ENCODE data around the gene PTGER2.
A peak's percentile ranks its signal among the peaks of the same experiment; 100 is the strongest.

PTGER2 gene

GRCh38 chr14:52342849-52343596 lies 28.9 kb downstream of the PTGER2 start:
- peak; percentile 2 for DNase-seq

GRCh38 chr14:52346778-52347177 lies 32.7 kb downstream of the PTGER2 start:
- no peak for DNase-seq

- DNase-seq = no peak
Observed at GRCh38 chr14:52348279-52348678, 34.2 kb downstream of the PTGER2 start.

- DNase-seq = no peak
Observed at GRCh38 chr14:52348776-52349175, 34.7 kb downstream of the PTGER2 start.

- no peak for DNase-seq
Observed at GRCh38 chr14:52349731-52350130, 35.6 kb downstream of the PTGER2 start.

DNA sequence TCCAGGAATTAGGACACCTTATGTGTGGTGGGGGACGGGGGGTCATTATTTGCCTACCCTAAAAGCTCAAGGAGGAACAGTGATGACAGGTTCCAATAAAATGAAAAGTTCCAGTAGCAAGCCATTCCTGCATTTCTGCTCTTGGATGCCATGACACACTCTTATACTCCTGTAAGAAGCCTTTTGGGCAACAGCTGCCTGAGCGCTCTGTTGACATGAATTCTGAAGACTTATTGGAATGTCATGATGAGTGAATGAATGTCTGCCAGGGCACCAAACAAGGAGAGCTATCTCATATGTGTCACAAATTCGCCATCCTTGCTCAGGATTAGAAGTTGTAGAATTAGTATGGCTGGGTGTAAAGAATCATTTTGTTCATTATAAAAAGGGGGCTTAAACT lies 36.3 kb downstream of the PTGER2 start:
- DNase-seq = no peak

GRCh38 chr14:52351233-52352060 lies 37.3 kb downstream of the PTGER2 start:
- DNase-seq = no peak

GRCh38 chr14:52352061-52352491 lies 38.0 kb downstream of the PTGER2 start:
- no peak for DNase-seq

GRCh38 chr14:52352569-52352968 lies 38.5 kb downstream of the PTGER2 start:
- peak; percentile 5 for DNase-seq

GRCh38 chr14:52354242-52354641 lies 40.1 kb downstream of the PTGER2 start:
- no peak for DNase-seq

GRCh38 chr14:52355016-52355431 lies 40.9 kb downstream of the PTGER2 start:
- peak; percentile 35 for DNase-seq

DNA sequence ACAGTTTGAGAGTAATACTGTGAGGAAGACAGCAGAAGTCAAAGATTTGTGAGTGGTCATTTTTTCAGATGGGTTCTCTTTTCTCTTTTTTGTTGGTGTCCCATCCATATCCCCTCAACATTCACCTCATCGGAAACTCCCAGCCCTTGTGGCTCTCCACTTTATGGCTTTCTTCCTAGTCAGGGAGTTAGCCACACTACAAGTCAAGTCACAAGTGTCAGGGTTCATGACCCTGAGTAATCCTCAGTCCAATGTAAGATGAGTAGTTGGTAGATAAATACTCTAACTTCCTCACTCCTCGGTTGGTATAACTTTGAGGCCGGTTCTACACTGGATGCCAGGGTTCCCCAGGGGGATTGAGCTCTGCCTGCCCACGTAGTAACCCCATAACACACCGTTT lies 41.4 kb downstream of the PTGER2 start:
- DNase-seq = peak; percentile 32

GRCh38 chr14:52356025-52356424 lies 41.9 kb downstream of the PTGER2 start:
- peak; percentile 90 for DNase-seq

GRCh38 chr14:52360831-52361230 lies 46.7 kb downstream of the PTGER2 start:
- DNase-seq = peak; percentile 13

DNA sequence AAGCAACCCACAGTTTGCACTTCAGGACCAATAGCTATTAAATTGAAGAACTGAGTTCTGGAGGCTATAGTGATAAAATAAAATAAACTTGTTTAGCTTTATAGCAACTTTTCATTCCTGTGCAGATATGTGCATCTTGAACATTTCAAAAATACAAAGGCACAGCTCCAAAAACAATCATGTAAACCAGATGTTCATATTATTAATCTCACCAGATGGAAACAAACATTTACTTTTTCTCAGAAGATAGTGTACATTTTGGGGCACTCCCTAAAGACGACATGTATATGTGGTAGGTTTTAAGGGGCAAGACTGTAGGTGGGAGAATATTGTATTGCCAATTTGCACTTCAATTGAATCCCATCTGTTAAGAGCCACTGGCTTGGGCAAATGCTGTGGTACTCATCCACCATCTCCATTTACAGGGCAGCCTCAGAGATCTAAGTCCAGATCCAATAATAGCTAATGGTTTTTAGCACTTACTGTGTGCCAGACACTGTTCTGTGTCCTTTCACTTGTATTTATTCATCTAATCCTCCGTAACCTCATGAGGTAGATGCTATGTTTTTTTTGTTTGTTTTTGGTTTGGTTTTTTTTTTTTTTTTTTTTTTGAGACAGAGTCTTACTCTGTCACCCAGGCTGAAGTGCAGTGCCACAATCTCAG lies 49.1 kb downstream of the PTGER2 start:
- peak; percentile 42 for DNase-seq

DNA sequence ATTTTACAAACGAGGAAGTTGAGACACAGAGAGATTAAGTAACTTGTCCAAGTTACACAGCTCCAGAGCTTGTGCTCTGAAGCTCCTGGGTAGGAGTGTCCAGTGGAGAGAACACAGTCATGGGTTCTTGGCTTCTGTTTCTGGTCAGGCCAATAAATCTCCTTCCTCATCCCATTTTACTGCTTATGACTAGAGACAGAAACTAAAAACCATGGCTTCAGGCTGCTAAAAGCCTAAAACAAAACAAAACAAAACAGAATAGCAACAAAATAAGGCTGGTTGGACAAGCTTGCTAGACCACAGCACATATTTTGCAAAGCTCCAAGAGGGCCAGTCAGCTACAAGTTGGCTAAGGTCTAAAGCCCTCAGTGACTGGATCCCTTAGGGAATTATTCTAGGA lies 49.8 kb downstream of the PTGER2 start:
- no peak for DNase-seq

DNA sequence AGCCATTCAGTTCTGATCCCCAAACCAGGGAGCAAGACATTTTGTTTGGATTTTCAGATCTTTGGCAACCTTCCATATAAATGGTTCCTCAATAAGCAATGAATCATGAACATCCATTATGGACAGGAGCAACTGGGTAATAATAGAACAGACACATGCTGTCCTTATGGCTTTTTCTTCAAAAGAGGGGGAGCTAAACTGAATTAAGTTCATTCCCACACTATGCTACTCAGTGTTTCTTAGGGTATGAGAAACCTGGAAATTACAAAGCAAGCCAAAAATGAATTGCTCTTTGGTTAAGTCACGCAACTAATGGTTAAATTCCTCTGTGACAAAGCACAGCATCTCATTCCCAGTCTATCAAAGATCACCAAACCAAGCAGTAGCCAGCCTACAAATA lies 51.0 kb downstream of the PTGER2 start:
- no peak for DNase-seq

- no peak for DNase-seq
Observed at GRCh38 chr14:52366796-52367315, 52.7 kb downstream of the PTGER2 start.

DNA sequence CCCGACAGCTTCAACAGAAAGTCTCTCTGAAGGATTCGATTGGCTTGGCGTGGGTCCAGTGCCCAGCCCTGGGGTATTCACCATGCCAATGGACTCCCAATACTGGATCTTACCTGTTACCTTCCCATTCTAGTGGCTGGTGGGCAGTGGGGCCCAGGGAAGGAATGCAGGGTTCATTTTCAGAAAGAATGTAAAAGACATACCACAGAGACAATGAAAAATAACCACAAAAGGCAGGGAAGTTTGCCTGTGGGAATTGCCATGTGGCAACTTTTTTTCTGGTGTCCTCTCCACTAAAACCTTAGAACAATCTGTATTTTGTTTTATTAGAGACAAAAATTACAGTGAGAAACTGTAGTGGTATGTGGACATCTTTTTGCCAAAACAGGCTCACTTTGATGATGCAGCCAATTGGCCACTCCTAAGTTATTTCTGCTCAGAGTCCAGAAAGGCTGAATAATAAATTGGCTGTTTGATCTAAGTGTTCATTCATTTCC lies 55.2 kb downstream of the PTGER2 start:
- DNase-seq = no peak

DNA sequence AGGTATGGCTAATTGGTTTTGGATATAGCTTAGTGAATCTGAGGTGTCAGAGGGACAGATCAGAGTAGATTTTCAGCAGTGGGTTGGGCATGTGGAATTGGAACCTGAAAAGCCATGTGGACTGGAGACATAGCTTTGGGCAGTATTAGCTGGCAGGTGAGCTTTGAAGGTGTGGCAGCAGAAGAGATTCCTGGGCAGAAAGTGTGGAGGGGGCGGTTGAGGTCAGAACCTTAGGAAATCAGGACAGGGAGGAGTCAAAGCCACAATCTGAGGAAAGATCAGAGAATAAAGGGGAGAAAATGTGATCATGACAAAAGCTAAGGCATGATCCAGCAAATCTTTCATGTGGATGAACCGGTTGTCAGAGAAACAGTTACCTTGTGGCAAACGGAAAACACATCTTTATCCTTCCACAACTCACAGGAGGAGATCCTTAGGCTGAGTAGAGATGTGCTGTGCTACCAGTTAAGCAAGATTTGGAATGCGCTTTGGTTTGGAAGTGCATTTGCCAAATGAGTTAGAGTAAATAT lies 56.4 kb downstream of the PTGER2 start:
- DNase-seq = no peak

- no peak for DNase-seq
Observed at GRCh38 chr14:52377940-52378339, 63.8 kb downstream of the PTGER2 start.

All from DMS53 (cell line).